ENCODE measurements around the gene GPC6.
"Not testable (repeated sequence)": the region's sequence is repeated elsewhere in the genome, so short reads cannot be mapped to it uniquely, and the experiment has no call there.

GPC6 gene

DNA sequence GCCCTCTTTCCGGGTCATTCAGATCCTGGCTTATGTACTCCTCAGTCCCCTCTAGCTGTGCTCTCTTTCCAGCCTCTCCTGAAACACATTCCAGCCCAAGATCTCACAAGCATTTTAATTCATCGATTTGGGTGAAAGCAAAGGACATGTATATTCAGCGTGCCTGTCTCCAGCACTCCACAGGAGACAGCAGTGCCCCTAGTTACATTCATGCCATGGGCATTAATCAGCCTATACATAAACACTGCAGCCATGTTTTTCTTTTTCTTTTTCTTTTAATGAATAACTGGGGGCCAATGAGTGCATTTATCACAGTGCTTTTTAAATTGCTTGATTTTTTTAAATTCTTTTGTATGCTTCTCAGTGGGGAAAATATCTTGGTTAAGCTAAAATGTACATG is 1053.7 kb downstream of the GPC6 start:
- no peak for DNase-seq

DNA sequence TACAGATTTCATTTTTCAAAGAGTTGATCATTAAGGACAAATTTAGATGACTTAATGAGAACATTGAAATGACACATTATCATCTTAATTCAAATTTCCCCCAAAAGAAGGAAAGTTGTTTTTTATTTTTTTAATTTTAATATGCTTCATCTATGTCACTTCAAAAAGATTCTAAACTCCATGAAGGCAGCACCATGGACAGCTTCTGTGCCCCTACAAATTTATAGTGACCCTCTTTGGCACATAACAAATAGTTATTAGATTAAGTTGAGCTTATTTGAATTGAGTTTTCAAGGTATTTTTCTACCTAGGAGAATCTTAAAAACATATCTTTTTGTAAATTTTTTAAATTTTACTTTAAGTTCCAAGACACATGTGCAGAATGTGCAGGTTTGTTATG is 1054.2 kb downstream of the GPC6 start:
- no peak for DNase-seq

DNA sequence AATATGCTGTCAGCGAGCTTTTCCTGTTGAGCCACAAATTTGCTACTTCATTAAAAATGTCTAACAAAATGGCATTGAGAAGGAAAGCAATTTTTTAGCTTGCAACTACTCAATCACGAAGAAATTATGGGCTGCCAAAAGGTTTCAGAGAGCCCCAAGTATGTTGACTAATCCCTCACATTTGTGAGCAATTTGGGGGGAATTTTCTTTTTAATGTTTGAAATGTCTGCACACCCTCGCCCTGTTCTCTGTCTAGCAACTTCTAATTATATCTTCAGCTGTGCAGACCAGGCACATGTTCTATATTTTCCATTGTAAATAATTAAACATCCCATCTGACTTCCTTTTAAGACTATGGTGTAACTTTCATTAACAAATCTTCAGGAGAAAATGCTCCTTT is 1060.0 kb downstream of the GPC6 start:
- no peak for DNase-seq

DNA sequence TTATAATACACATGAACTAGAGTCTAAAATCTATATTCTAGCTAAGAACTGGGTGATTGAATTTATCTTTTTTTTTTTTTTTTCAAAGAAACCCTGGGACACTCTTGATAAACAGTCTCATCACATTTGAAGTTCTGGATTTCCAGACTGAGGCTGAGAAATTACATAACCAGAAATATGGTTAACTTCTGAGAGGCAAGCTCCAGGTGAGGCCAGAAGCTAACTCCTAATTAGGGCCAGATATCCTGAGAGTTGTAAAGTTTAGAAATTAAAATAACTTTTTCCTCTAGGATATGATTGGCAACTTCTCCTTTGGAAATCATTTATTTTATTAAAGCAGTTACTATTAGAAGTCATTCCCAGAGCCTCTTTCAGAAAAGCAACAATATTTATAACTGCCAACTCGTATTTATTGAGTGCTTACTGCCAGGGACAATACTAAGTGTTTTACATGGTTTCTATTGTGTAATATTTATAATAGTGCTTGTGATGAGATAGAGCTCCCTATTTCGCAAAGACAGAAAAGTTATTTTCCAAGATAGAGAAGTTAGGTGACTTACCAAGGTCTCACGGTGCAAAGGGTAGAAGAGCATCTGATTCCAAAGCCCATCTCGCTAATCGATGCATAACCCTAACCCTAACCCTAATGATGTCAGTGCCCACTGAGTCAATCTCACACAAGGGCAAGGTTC is 1065.2 kb downstream of the GPC6 start:
- no peak for DNase-seq

DNA sequence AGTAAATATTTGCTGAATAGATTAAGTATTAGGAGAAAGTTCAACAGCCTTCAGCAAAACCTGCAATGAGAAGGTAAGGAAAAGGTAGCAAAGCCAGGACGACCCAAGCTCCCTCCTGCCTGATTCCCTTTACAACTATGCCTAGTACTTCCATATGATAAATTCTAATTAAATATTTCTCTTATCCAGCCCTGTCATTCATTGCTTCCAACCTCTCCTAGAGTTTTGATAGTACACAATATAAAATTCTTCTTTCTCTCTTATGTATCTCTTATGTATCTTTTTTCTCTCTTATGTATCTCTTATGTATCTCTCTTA is 1065.7 kb downstream of the GPC6 start:
- no peak for DNase-seq

DNA sequence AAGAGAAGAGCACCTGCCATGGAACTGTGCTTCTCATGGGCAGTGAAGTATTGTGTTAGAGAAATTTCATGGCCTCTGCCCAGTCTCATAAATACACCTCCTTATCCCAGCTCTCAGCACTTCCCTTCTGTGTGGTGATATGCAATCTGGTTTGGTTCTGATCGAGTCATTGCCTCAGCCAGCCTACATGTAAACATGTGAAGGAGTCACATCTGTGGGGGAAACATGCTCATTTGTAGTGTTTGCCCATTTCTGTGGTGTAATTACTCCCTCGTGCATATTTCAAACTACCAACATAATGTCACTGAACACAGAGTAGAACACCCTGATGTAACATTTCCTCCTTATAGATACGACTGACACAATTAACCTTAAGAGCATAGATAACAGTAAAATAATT is 1069.9 kb downstream of the GPC6 start:
- DNase-seq: no peak

DNA sequence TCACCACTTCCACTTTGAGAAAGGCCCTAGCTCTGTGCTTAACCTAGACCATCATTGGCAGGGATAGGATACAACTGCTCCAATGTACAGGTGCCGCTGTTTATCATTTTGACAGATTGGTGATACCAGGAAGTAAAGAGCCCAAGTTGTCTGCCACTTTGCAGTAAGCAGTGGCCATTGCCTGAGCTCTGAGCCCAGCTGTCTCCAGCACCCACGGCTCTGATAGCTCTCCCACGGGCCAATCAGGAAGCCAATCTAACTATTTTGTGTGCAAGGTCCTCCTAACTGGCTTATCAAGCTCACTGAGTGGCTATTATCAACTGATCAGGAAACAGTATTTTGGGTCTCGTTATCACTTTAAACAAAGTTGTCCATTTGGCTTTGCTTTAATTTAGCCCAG is 1071.7 kb downstream of the GPC6 start:
- no peak for DNase-seq

DNA sequence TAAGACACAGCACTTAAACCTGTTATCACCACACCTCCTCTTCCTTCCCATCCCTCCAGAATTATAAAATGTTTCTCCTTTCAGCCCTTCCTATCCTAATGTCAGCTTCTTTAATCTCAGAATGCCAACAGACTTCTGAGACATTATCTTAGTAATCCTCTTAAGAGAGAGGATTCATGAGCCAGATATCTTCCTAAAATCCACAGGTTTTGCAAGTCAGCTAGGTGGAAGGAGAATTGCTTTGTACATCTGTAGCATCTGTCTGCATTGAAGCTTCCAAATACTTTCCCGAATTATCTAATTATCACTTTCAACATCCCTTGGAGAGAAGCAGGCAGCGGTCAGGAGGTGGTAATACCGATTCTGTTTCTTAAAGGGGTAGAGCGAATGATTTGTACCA is 1073.8 kb downstream of the GPC6 start:
- no peak for DNase-seq

DNA sequence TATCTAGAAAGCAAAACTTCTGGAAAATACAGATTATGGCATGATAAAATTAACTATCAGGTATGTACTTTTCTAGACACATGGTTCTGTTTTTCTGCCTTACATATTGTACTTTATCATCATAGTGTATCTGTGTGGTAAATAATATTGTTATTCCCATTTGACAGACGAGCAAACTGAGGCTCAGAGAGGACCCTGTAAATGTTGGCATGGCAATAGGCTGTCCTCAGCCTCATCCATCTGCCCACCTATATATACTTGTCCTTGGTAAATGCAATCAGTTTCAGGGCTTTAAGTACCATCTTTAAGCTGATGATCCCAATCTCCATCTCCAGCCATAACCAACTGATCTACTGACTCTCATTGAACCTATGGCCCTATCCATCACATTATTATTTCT is 1074.9 kb downstream of the GPC6 start:
- no peak for DNase-seq

DNA sequence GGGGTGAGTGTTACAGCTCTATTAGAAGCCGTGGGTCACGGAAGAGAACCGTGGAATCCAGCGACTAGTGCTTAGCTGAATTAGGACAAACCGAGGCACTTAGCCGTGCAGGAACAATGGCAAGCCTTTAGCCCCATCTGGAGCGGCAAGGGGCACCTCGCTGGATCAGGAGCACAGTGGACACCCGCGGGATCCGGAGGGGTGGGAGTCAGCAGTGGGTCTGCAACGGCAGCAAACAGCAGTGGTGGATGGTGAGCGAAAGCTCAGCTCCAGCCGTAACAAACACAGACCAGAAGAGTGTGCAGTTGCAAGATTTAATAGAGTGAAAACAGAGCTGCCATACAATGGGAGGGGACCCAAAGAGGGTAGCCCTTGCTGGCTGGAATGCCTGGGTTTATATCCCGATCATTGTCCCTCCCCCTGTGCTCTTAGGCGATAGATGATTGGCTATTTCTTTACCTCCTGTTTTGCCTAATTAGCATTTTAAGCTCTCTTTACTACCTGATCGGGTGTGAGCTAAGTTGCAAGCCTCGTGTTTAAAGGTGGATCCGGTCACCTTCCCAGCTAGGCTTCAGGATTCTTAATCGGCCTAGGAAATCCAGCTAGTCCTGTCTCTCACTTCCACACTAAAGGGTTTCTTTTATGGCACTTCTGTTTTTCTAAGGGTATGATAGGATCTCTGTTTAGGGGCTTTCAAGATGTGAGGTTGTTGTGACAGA is 1076.4 kb downstream of the GPC6 start:
- not testable (repeated sequence) for DNase-seq

DNA sequence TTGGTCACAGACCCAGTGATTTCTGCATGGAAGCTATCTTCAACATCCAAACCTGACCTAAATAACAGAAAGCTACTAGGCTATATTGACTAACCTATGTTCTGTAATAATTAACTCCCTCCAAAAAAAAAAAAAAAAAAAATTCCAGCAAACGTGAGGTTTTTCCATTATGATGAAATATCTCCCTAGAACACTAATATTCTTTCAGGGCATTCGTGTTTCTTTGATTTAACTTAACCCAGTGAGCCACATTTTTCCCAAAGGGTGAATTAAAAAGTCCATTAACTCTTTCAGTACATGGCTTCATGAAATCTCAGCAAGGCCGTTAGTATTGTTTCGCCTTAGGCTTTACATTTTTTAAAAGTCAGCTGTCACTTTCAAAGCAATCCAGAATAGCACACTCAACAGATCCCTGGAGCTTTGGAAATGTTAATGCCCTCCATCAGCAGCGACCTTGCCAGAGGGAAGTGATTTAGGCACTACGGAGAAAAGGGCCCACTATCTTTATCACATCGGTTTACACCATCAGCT is 1077.1 kb downstream of the GPC6 start:
- no peak for DNase-seq

DNA sequence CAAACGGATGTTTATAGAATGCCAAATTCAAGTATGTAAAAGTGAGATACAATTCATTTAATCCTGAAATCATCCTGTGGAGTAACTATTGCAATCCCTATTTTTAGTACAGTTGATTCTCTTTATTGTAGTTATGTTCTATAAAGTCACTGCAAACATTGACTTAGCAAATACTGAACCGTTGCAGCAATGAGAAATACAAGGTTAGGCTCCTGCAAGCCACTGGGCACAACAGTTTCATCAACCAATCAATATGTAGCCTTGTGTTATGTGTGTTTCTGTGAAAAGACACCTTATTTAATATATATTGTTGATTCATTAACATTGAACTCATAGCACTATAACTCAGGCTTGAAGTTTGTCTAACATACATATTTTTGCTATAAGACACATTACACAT is 1078.4 kb downstream of the GPC6 start:
- no peak for DNase-seq

DNA sequence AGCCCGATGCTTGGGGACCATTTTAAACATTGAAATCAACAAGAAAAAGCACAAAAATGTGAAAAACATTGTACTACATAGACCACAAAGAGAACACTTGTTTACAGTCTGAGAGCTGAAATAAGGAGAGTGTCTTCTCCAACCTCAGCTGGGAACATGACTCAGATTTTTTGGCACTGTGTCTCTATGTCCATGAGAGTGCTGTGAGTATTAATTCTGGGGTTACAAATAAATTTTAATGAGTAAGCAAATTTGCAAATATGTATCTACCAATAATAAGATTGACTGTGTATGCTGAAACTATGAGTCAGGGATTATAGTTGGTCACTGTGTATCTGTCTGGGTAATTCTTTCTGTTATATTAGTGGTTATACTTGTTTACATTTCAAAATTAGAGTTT is 1078.9 kb downstream of the GPC6 start:
- DNase-seq: no peak

DNA sequence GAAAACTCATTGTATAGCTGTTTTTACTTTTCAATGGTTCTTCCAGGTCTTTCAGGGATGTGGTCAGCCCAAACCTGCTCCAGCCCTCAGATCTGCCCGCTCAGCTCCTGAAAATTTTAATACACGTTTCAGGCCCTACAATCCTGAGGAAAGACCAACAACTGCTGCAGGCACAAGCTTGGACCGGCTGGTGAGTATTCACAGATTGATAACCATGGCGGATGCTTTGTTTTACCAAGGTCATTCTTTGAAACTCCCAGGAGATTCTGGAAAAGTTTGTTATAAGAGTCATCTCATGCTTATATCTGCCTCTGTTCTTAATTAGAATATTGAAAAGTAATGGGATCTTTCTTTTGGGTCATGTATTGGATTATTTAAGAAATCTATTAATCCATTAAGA is 1079.3 kb downstream of the GPC6 start:
- DNase-seq: no peak

DNA sequence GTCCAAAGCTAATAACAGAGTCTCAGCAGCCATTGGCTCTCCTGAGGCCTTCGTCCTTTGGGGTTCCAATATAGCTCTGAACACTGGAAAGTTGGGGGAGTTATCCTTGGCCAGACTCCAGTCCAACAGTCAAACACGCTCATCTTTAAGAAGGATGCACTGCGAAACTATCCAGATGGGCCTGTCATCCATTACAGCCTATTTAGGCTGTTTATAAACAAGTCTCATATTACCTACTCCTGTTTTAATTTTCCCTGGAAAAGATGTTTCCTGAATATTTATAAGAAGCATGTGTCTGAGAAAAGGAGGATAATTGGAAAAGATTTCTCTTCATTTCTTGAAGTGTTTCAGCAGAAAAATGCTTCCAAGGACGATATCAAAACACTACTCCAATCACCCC is 1082.2 kb downstream of the GPC6 start:
- DNase-seq: no peak

DNA sequence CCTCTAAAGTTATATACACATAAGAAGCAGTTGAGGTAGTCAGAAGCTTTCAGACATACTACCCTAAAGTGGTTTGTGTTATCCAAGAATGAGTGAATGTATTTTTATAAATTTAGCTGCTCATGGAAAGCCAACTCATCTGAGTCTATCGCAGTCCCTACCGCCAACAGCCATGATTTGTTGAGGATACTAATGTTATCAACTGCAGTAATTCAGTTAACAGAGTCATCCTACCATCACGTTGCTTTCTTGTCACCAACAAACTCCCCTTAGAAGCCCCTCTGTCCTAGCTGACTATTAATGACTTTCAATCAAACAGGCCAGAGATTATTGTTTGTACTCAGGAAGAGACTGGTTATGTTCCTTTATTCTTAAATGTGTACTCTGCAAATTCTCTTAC is 1083.0 kb downstream of the GPC6 start:
- DNase-seq: no peak

DNA sequence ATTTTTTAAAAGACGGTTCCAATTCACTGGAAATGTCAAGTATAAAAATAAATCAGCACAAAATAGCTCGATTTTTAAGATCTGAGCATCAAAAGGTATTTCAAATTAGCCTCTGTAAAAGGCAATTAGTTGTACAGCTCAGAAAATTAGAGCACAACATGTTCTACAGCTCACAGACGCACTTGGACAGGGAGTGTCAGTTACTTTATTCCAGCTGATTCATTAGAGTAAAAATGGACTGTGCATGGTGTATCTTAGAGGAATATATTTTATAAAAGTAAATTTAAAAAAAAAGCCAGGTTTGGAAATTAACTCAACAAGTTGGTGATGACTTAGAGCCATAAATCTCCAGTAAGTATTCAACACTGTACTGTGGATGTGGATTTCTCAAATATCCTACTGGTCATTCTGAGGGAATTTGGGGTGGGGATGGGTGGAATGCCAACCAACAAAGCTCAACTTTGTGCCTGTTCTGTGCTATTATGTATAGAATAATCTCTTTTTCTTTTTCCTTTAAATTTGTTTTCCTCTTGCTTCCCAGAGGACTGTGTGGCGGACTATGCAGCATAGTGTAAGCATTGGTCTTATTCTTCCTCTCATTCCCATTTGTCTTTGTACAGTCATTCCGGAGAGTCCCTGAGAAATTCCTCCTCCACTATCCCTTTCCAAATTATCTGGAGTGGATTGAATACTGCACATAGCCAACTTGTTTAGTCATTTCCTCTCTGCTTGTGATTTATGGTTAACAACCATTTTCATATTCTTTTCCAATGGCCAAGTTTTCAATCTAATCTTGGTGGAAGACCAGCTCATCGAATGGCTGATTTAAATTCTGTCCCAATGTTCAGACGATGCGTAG is 1083.6 kb downstream of the GPC6 start:
- DNase-seq: no peak

DNA sequence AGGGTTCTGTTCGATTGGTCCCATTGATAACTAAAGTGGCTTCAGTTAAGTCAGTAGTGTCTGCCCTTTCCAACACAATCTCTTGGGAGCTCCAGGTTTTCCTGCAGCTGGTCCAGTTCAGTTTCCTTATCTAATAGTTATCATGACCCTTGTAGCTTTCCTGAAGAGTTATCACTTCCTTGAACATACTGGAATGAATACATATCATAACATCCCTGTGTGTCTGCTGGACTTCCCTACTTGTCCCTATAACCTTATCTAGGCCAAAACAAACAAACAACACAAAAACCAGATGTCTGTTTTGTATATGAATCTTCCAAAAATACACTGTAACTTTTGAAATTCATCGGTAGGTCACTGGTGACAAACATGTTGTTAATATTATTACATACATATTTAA is 1085.3 kb downstream of the GPC6 start:
- no peak for DNase-seq

DNA sequence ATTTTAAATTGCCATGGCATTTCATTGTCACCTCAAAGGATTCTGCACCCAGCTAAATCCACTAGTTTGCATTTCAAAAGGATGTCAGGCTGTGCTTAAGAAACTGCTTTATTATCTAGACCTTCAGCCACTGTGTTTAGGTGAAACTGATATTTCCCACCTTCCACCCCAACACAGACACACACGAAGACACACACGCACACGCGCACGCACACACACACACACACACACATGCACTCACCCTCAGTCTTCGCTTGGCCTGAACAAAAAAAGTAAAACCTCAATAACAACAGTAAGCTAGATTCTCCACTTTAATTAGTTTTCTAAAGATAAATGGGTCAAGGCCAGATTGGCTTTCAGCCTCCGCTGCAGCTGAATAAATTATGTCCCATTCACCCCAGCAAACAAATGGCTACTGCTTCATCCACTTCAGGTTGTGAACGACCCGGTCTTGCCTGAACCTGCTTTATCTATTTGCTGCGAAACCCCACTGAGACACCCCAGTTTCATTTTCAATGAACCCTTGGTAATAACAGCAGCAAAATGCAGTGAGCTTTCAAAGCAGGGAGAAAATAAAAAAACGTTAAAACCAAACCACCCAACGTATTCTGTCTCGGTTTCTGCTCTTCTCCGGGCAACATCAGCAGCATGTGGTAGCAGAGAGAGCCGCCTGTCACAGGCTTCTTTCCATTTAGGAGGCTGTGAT is 1086.1 kb downstream of the GPC6 start:
- DNase-seq: no peak

DNA sequence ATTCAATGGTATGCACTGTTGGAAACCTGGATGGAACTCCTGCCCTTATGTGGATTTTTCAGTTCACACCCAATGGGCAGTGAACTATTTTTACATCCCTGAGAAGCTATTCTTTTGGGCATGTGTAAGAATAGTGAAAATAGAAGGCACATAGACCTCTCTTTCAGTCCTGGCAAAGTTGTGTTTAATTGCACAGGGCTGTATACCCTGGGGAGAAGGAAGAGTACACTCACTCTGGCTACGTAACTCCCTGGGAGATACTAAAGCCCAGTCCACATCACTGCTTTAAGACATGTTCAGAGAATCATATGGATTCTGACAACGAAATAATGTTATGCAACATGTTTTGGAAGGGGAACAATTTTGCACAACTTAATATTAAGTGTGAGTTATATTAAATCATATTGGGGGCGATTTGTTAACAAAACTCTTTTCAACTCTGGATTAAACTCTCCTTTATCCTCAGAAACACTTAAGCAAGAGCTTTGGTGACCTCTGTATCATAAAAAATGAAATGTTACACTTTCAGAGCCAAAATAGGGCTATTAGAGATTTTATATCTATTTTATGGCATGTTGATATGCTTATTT is 1086.8 kb downstream of the GPC6 start:
- no peak for DNase-seq

DNA sequence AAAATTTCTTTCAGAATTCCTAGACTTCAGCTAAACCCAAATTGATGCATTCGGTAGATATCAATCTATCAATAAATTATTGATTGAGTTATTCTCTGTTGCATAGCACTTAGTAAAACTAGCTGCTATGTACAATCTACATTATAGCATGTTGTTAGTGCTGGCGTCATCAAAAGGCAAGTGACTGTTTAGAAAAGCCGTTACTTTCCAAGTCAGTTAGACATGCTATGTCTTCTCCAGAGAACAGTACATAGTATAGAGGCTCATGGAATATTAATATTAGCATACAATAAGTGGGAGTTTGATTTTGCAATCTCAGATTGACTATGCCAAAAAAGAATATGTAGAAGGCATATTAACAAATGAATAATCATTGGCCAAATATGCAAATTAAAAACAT is 1087.3 kb downstream of the GPC6 start:
- DNase-seq: no peak

DNA sequence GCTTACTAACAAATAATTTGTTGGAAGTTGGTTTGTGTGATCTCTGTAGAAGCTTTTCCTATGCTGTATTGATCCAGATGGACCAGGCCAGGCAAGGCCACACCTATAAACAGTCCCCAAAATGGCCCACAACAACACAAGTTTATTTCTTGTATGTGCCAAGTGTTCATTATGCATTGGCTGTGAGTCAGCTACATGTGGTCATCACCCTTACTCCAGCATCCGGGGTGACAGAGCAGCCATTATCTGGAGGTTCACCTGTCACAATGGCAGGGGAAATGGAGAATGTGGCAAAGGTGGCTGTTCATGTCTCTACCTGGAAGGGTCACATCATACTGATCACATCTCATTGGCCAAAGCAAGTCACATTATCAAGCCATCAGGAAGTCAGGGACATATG is 1088.6 kb downstream of the GPC6 start:
- DNase-seq: no peak

DNA sequence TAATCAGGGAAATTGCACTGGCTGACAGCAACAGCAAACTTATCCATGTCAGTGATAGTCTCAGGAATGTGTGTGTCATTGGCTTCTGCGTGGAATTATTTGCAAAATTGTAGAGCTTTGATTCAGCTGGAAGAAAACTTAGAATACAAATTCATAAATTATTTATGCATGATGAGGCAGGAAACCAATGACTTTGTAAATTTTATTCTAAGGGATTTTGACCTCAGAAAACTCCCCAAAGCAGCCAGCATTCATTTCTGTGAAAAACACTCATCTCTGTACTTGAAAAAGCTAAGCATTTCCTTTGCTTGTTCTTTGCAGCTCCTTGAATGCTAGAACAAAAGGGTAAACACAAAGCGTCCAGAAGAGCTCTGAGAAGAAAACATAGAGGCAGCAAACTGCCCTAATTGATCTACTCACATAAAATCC is 1090.5 kb downstream of the GPC6 start:
- DNase-seq: no peak
